SK-N-SH (cell line): ENCODE data around the gene DMKN. TPM values are rescaled to one million over a fixed set of nuclear protein-coding genes. Genes with fewer than 3 reads are reported as not detected.

Source experiments
- CTCF ChIA-PET: fragments of 300-600, 350-600 bp; formaldehyde crosslinking; extraction: SDS; loops from one replicate; lab custom pipeline; 2021; lab: Yijun Ruan, JAX
- POLR2A ChIA-PET: fragments of 350-600 bp; sonication (Branson Sonifier 250); formaldehyde crosslinking; extraction: SDS; loops from one replicate; lab custom pipeline; 2020; ENCODE audit warnings: antibody characterized with exemption, inconsistent platforms; lab: Yijun Ruan, JAX
- DNase-seq: peaks from one replicate; pipeline ENCODE4 v3.0.0; 2012
- H2AFZ ChIP-seq: fragments of 200-600 bp; sonication (generic); 2 replicates; pipeline ENCODE4 v1.8.1; 2016; ENCODE audit warnings: antibody characterized with exemption, mild to moderate bottlenecking, low read depth
- H3F3A ChIP-seq: fragments of 200-600 bp; sonication (generic); replicated peaks from 2 replicates; pipeline ENCODE3; 2016; ENCODE audit warnings: antibody characterized with exemption, mild to moderate bottlenecking; ENCODE audit not compliant: insufficient read depth
- H3K27ac ChIP-seq, 2 experiments: fragments of 200-500 bp in 1 of 2; fragments of 200-600 bp in 1 of 2; sonication (Bioruptor generic) in 1 of 2; sonication (generic), shearing (Covaris generic) in 1 of 2; 2 replicates each; pipeline versions ENCODE4 v1.5.1 to v1.6.1; 2014 to 2016; ENCODE audit warnings: low read depth in 2 of 2, inconsistent platforms in 1 of 2, low read length in 1 of 2, mild to moderate bottlenecking in 1 of 2, mixed read lengths in 1 of 2
- H3K27me3 ChIP-seq: fragments of 200-600 bp; sonication (generic), shearing (Covaris generic); 2 replicates; pipeline ENCODE4 v1.6.1; 2016; ENCODE audit warnings: mixed run types; ENCODE audit not compliant: insufficient read depth
- H3K36me3 ChIP-seq, 2 experiments: fragments of 200-500 bp in 1 of 2; fragments of 200-600 bp in 1 of 2; sonication (Bioruptor generic) in 1 of 2; sonication (generic) in 1 of 2; replicated peaks in 1 of 2; 2 replicates each; pipeline versions ENCODE3 to v1.5.1; 2014 to 2016; ENCODE audit warnings: low read length in 1 of 2, mild to moderate bottlenecking in 1 of 2; ENCODE audit not compliant: insufficient read depth in 2 of 2, control insufficient read depth in 1 of 2
- H3K4me1 ChIP-seq, 2 experiments: fragments of 200-500 bp in 1 of 2; fragments of 200-600 bp in 1 of 2; sonication (Bioruptor generic) in 1 of 2; sonication (generic), shearing (Covaris generic) in 1 of 2; 2 replicates each; pipeline versions ENCODE4 v1.5.1 to v1.6.1; 2014 to 2016; ENCODE audit warnings: low read depth in 1 of 2, low read length in 1 of 2, mixed run types in 1 of 2; ENCODE audit not compliant: insufficient read depth in 2 of 2, control insufficient read depth in 1 of 2
- H3K4me2 ChIP-seq: fragments of 200-600 bp; sonication (generic), shearing (Covaris generic); 2 replicates; pipeline ENCODE4 v1.6.1; 2017; ENCODE audit warnings: mixed run types
- H3K4me3 ChIP-seq, 2 experiments: fragments of 200-500 bp in 1 of 2; fragments of 200-600 bp in 1 of 2; sonication (Bioruptor generic) in 1 of 2; sonication (generic), shearing (Covaris generic) in 1 of 2; 2 replicates each; pipeline versions ENCODE4 v1.5.1 to v1.8.1; 2014 to 2016; ENCODE audit warnings: low read depth in 2 of 2, inconsistent platforms in 1 of 2, low read length in 1 of 2, mild to moderate bottlenecking in 1 of 2, mixed read lengths in 1 of 2, moderate library complexity in 1 of 2
- H3K79me2 ChIP-seq: fragments of 200-600 bp; sonication (generic); 2 replicates; pipeline ENCODE4 v1.8.1; 2017; ENCODE audit warnings: mild to moderate bottlenecking; ENCODE audit not compliant: insufficient read depth
- H3K9ac ChIP-seq: fragments of 200-600 bp; sonication (generic); 2 replicates; pipeline ENCODE4 v1.6.1; 2017; ENCODE audit warnings: mixed run types
- H3K9me2 ChIP-seq: fragments of 200-600 bp; sonication (generic); 2 replicates; pipeline ENCODE4 v1.6.1; 2017; ENCODE audit warnings: mixed run types
- H3K9me3 ChIP-seq: fragments of 200-600 bp; sonication (generic); 2 replicates; pipeline ENCODE4 v1.6.1; 2017; ENCODE audit warnings: mixed run types, mild to moderate bottlenecking, moderate library complexity
- H4K20me1 ChIP-seq: fragments of 200-600 bp; sonication (generic); 2 replicates; pipeline ENCODE4 v1.6.1; 2017; ENCODE audit warnings: mild to moderate bottlenecking, mixed run types; ENCODE audit not compliant: insufficient read depth
- ELF1 ChIP-seq: IDR thresholded peaks from 2 replicates; pipeline ENCODE4 v1.4.0; 2012
- EP300 ChIP-seq, 2 experiments: IDR thresholded peaks; 2 replicates each; pipeline versions ENCODE4 v1.4.0 to v1.6.1; 2012; ENCODE audit warnings: borderline replicate concordance in 1 of 2, low read depth in 1 of 2, low read length in 1 of 2
- FOSL2 ChIP-seq: IDR thresholded peaks from 2 replicates; pipeline ENCODE4 v1.4.0; 2012; ENCODE audit warnings: low read depth, mild to moderate bottlenecking, moderate library complexity, borderline replicate concordance
- GABPA ChIP-seq: IDR thresholded peaks from 2 replicates; pipeline ENCODE4 v1.4.0; 2012; ENCODE audit warnings: low read depth, mild to moderate bottlenecking
- JUND ChIP-seq: IDR thresholded peaks from 2 replicates; pipeline ENCODE4 v1.4.0; 2012
- MEF2A ChIP-seq: IDR thresholded peaks from 2 replicates; pipeline ENCODE4 v1.4.0; 2012; ENCODE audit warnings: low read depth, borderline replicate concordance
- MXI1 ChIP-seq: IDR thresholded peaks from 2 replicates; pipeline ENCODE4 v1.6.1; 2012; ENCODE audit warnings: mild to moderate bottlenecking, low read depth, low read length, improper control_type of control experiment
- NFIC ChIP-seq: IDR thresholded peaks from 2 replicates; pipeline ENCODE4 v1.4.0; 2012; ENCODE audit warnings: borderline replicate concordance
- RAD21 ChIP-seq: IDR thresholded peaks from 2 replicates; pipeline ENCODE4 v1.6.1; 2012; ENCODE audit warnings: mild to moderate bottlenecking, low read length
- RCOR1 ChIP-seq: fragments of 150-350 bp; IDR thresholded peaks from 2 replicates; pipeline ENCODE4 v1.6.1; 2017; ENCODE audit warnings: antibody characterized with exemption, low read length
- RXRA ChIP-seq: IDR thresholded peaks from 2 replicates; pipeline ENCODE4 v1.4.0; 2012; ENCODE audit warnings: low read depth, mild to moderate bottlenecking, borderline replicate concordance
- SIN3A ChIP-seq: IDR thresholded peaks from 2 replicates; pipeline ENCODE4 v1.6.1; 2012; ENCODE audit warnings: low read depth, mild to moderate bottlenecking, low read length, moderate library complexity, borderline replicate concordance
- TCF12 ChIP-seq: IDR thresholded peaks from 2 replicates; pipeline ENCODE4 v1.4.0; 2012
- YY1 ChIP-seq: IDR thresholded peaks from 2 replicates; pipeline ENCODE4 v1.4.0; 2012; ENCODE audit warnings: low read depth, mild to moderate bottlenecking
- WGBS: methylation state at CpG from one replicate; pipeline ENCODE4 v1.1.6; 2017; ENCODE audit warnings: low lambda C conversion rate; 5-methylcytosine and 5-hydroxymethylcytosine counted together
- polyA plus RNA-seq, 3 experiments: library from polyadenylated mRNA; depleted of rRNA; stranded (reverse); fragments of >200 nt; gene quantifications; 2 replicates each; pipeline ENCODE4 v1.2.3, GENCODE V29; 2012
- TF ChIP-seq, protein P1 (sequence below): IDR thresholded peaks from 2 replicates; pipeline ENCODE4 v1.4.0; 2012; ENCODE audit warnings: low read depth, borderline replicate concordance
- TF ChIP-seq, protein P2 (sequence below): IDR thresholded peaks from 2 replicates; pipeline ENCODE4 v1.6.1; 2012; ENCODE audit warnings: mild to moderate bottlenecking, low read depth, low read length, moderate library complexity
- TF ChIP-seq, protein P3 (sequence below): IDR thresholded peaks from 2 replicates; pipeline ENCODE4 v1.4.0; 2012; ENCODE audit warnings: low read depth
- TF ChIP-seq, protein P4 (sequence below): fragments of 150-350 bp; IDR thresholded peaks from 2 replicates; pipeline ENCODE4 v1.6.1; 2017; ENCODE audit warnings: antibody characterized with exemption, low read length, low read depth, borderline replicate concordance

Gene DMKN
- polyA plus RNA-seq, 1 of the 3 experiments (the other 2 are of a cell fraction) = not detected

DNA sequence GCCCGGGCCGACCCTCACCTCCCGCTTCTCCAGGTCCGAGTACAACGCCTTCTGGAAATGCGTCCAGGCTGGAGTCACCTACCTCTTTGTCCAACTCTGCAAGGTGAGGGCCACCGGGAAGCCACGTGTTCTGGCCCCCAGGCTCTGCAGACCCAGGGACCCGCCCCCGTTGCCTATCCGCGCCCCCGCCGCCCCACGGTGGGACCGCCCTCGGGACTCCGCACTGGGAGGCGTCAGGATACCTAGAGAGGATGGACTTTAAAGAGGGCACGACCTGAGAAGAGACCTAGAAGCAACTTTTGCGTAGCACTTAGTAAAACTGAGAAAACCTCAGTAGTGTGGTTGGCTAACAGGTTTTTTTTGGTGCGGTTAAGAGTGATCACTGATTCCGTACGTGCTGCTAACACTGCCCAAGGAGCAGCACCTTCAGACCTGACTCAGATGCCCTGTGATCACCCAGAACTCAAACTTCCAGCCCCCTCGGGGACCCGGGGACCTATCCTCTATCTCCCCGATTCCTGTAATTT lies 32.5 kb upstream of the DMKN start:
- POLR2A ChIA-PET = no interaction called here
- H3K36me3 ChIP-seq = peaks cover 0 to 19% of the 10 kb centered on the region in 2 experiments

DNA sequence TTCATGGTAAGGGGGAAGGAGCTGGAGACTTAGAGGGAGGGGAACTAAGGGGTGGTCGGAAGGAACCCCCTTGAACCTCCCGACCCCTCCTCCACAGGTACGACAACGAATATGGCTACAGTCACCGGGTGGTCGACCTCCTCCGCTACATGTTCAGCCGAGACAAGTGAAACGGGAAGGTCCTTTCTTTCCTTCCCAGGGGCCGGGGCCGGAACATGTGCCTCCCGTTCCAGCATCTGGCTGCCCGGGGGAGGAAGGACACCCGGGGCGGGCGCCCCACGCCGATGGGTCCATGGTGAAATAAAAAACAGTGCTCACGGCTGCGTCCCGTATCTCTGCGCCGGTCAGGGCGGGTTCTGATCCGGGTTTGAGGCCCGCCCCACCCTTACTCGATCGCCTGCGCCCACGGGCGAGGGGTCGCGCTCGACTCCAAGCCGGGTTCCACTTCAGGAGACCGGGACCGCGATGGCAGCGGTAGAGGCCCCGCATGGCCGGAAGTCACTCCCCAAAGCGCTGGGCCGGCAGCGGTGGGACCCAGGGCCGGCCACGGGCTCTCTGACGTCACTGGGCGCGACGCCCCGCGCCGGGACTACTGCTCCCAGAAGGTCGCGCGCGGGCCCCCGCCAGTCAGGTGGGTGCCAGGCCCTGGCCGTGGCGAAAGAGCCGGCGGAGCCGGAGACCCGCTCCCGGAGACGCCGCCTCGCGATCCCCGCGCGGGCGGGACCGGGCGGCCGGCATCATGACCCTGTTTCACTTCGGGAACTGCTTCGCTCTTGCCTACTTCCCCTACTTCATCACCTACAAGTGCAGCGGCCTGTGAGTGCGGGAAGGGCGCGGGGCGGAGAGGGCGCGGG lies 31.8 kb upstream of the DMKN start, which contains the start of gene TMEM147:
TMEM147 (plus strand) TSS at position 626 of the 854 bp plus-strand sequence; CDS start at position 740, 114 bp downstream.
- no peaks in the 10 kb centered on the region for H3K9me3 ChIP-seq
- DNase-seq = peak; percentile 100
- peak within 1 kb of the TSS; percentile 87 for H2AFZ ChIP-seq
- POLR2A ChIA-PET = no interaction called here
- no peaks in the 10 kb centered on the region for H3K27me3 ChIP-seq
- peak within 1 kb of the TSS; percentile 79 to 96 for H3K4me3 ChIP-seq
- WGBS = 0% methylated on average over 33 of the region's 85 CpGs
- peaks cover 0 to 19% of the 10 kb centered on the region in 2 experiments for H3K36me3 ChIP-seq
- peaks cover 5 to 19% of the 10 kb centered on the region in 2 experiments; a peak in 2 of 4 replicates for H3K4me1 ChIP-seq
- H3F3A ChIP-seq = no peaks in the 10 kb centered on the region
- no peaks in the 10 kb centered on the region for H3K9me2 ChIP-seq
- H3K79me2 ChIP-seq = peaks cover 30% of the 10 kb centered on the region
- CTCF ChIA-PET = interaction anchor here (1.9 kb wide), 1 partner anchor 10 kb away, joined by 5 read pairs; no protein-coding TSS in a partner anchor
- H3K4me2 ChIP-seq = peak within 1 kb of the TSS; percentile 91
- H3K27ac ChIP-seq = peak within 1 kb of the TSS; percentile 52 to 77; a peak in 2 of 4 replicates
- peak within 1 kb of the TSS; percentile 85 for H3K9ac ChIP-seq
- H4K20me1 ChIP-seq = peaks cover 5% of the 10 kb centered on the region; the same call in 1 of the 2 replicates
- TF ChIP-seq FOSL2 (no peak), TCF12 (peak; percentile 5; the same call in 1 of the 2 replicates), RAD21 (no peak), YY1 (peak; percentile 54; the same call in 1 of the 2 replicates), EP300 (IDR thresholded peaks at IDR 0.05; ENCODE audit: borderline replicate concordance in 1 of 2, low read depth in 1 of 2, low read length in 1 of 2) (0 out of 4 replicates have a peak, but pooled peaks of 1 of the 2 experiments have one; percentile 21), JUND (no peak), RCOR1 (no peak), MXI1 (peak; percentile 73), NFIC (no peak), RXRA (no peak), SIN3A (peak; percentile 69), MEF2A (no peak)
- TF ChIP-seq, protein P1, sequence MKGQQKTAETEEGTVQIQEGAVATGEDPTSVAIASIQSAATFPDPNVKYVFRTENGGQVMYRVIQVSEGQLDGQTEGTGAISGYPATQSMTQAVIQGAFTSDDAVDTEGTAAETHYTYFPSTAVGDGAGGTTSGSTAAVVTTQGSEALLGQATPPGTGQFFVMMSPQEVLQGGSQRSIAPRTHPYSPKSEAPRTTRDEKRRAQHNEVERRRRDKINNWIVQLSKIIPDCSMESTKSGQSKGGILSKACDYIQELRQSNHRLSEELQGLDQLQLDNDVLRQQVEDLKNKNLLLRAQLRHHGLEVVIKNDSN = peak; percentile 88

More for the DNA sequence above, 32.5 kb upstream of the DMKN start:
- WGBS = 10% methylated on average over 10 of the region's 27 CpGs
- H3K79me2 ChIP-seq = peaks cover 30% of the 10 kb centered on the region
- peak overlapping the region; percentile 91 for H3K4me2 ChIP-seq
- no peaks in the 10 kb centered on the region for H3K27me3 ChIP-seq
- H2AFZ ChIP-seq = peak overlapping the region; percentile 87
- peak overlapping the region; percentile 85 for H3K9ac ChIP-seq
- peak overlapping the region; percentile 79 to 96 for H3K4me3 ChIP-seq
- H3K9me3 ChIP-seq = no peaks in the 10 kb centered on the region
- peaks cover 5% of the 10 kb centered on the region; the same call in 1 of the 2 replicates for H4K20me1 ChIP-seq
- TF ChIP-seq, protein P2, sequence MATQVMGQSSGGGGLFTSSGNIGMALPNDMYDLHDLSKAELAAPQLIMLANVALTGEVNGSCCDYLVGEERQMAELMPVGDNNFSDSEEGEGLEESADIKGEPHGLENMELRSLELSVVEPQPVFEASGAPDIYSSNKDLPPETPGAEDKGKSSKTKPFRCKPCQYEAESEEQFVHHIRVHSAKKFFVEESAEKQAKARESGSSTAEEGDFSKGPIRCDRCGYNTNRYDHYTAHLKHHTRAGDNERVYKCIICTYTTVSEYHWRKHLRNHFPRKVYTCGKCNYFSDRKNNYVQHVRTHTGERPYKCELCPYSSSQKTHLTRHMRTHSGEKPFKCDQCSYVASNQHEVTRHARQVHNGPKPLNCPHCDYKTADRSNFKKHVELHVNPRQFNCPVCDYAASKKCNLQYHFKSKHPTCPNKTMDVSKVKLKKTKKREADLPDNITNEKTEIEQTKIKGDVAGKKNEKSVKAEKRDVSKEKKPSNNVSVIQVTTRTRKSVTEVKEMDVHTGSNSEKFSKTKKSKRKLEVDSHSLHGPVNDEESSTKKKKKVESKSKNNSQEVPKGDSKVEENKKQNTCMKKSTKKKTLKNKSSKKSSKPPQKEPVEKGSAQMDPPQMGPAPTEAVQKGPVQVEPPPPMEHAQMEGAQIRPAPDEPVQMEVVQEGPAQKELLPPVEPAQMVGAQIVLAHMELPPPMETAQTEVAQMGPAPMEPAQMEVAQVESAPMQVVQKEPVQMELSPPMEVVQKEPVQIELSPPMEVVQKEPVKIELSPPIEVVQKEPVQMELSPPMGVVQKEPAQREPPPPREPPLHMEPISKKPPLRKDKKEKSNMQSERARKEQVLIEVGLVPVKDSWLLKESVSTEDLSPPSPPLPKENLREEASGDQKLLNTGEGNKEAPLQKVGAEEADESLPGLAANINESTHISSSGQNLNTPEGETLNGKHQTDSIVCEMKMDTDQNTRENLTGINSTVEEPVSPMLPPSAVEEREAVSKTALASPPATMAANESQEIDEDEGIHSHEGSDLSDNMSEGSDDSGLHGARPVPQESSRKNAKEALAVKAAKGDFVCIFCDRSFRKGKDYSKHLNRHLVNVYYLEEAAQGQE = no peak
- TF ChIP-seq, protein P3, sequence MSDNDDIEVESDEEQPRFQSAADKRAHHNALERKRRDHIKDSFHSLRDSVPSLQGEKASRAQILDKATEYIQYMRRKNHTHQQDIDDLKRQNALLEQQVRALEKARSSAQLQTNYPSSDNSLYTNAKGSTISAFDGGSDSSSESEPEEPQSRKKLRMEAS = peak; percentile 28
- TF ChIP-seq, protein P4, sequence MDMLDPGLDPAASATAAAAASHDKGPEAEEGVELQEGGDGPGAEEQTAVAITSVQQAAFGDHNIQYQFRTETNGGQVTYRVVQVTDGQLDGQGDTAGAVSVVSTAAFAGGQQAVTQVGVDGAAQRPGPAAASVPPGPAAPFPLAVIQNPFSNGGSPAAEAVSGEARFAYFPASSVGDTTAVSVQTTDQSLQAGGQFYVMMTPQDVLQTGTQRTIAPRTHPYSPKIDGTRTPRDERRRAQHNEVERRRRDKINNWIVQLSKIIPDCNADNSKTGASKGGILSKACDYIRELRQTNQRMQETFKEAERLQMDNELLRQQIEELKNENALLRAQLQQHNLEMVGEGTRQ = no peak
- no peak for TF ChIP-seq TCF12
- no peak for TF ChIP-seq NFIC
- no peak for TF ChIP-seq ELF1
- TF ChIP-seq GABPA = no peak
- peak; percentile 79 for DNase-seq
- no peaks in the 10 kb centered on the region for H3F3A ChIP-seq
- peak overlapping the region; percentile 52 to 77; a peak in 2 of 4 replicates for H3K27ac ChIP-seq
- no peaks in the 10 kb centered on the region for H3K9me2 ChIP-seq
- CTCF ChIA-PET = interaction anchor here (1.1 to 4.1 kb wide), 2 partner anchors 10 to 12 kb away, joined by 4 to 20 read pairs; no protein-coding TSS in a partner anchor
- peaks cover 5 to 19% of the 10 kb centered on the region in 2 experiments; a peak in 2 of 4 replicates for H3K4me1 ChIP-seq
